Nephron progenitor cell (in vitro differentiated cells): ENCODE data around the gene COMMD1.
A peak's percentile ranks its signal among the peaks of the same experiment; 100 is the strongest.

Source experiments
- DNase-seq: peaks from one replicate; pipeline ENCODE4 v3.0.0; 2021
- H3K27ac Mint-ChIP-seq: 2 replicates; pipeline ENCODE4 v1.8.0; 2021; ENCODE audit warnings: mild to moderate bottlenecking, moderate library complexity, mixed read lengths
- H3K27me3 Mint-ChIP-seq: 2 replicates; pipeline ENCODE4 v1.8.0; 2021; ENCODE audit warnings: mild to moderate bottlenecking, low read depth, mixed read lengths; ENCODE audit not compliant: poor library complexity
- H3K36me3 Mint-ChIP-seq: 2 replicates; pipeline ENCODE4 v1.8.0; 2021; ENCODE audit warnings: low read depth, mixed read lengths
- H3K4me1 Mint-ChIP-seq: 2 replicates; pipeline ENCODE4 v1.8.0; 2021; ENCODE audit warnings: mixed read lengths
- H3K4me3 Mint-ChIP-seq: 2 replicates; pipeline ENCODE4 v1.8.0; 2021; ENCODE audit warnings: mild to moderate bottlenecking, moderate library complexity, mixed read lengths
- H3K9me3 Mint-ChIP-seq: 2 replicates; pipeline ENCODE4 v1.8.0; 2021; ENCODE audit warnings: mild to moderate bottlenecking, moderate library complexity, mixed read lengths
- TF ChIP-seq, protein P1 (sequence below): fragments of 200-600 bp; sonication (generic); IDR thresholded peaks from 2 replicates; pipeline ENCODE4 v1.5.0; 2021; ENCODE audit warnings: antibody characterized with exemption

The COMMD1 gene

DNA sequence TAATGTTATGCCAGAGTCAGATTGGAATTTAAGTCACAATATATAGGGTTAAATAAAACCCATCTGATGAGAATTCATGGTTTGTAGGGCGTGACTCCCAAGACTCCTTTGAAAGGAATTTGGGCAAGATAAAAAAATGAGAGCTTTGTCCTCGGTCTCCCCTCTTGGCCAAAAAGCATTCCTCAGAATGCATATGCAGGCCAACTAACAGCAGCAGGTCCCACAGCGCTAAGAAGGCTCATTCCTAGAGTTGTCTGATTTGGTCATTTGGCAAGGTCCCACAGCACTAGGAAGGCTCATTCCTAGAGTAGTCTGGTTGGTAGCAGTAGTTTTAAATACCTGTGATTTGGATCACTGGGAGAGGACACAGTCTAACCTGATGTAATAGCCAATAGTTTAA, 184.2 kb downstream of the COMMD1 start:
- no peaks in the 10 kb centered on the region for H3K36me3 Mint-ChIP-seq

DNA sequence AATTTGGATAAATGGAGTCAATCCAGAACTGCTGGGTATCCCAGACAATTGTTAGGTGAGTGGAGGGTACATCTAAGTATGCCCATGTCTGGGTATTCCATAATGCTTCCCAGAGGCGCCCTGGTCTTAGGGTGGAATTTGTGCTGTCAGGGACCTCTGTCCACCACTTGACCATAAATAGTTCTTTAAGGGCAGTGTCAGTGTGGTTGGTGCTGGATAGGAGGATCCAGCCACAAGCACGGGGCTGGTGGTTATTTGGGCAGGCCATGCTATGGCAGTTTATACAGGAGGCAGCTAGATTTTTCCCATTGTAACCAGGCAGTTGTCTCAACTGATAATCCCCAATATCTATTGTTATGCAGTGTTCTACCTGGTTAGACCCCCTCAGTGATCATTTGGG, 186.0 kb downstream of the COMMD1 start:
- Mint-ChIP-seq H3K4me1 (no peaks in the 10 kb centered on the region), H3K4me3 (no peak overlapping the region), H3K27me3 (no peaks in the 10 kb centered on the region), H3K36me3 (no peaks in the 10 kb centered on the region), H3K27ac (no peak overlapping the region), H3K9me3 (peaks cover 6% of the 10 kb centered on the region)
- DNase-seq: no peak
- TF ChIP-seq, protein P1, sequence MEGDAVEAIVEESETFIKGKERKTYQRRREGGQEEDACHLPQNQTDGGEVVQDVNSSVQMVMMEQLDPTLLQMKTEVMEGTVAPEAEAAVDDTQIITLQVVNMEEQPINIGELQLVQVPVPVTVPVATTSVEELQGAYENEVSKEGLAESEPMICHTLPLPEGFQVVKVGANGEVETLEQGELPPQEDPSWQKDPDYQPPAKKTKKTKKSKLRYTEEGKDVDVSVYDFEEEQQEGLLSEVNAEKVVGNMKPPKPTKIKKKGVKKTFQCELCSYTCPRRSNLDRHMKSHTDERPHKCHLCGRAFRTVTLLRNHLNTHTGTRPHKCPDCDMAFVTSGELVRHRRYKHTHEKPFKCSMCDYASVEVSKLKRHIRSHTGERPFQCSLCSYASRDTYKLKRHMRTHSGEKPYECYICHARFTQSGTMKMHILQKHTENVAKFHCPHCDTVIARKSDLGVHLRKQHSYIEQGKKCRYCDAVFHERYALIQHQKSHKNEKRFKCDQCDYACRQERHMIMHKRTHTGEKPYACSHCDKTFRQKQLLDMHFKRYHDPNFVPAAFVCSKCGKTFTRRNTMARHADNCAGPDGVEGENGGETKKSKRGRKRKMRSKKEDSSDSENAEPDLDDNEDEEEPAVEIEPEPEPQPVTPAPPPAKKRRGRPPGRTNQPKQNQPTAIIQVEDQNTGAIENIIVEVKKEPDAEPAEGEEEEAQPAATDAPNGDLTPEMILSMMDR: no peak

More for the DNA sequence above, 184.2 kb downstream of the COMMD1 start:
- H3K27ac Mint-ChIP-seq: no peak overlapping the region
- peaks cover 6% of the 10 kb centered on the region for H3K9me3 Mint-ChIP-seq
- no peak overlapping the region for H3K4me3 Mint-ChIP-seq
- TF ChIP-seq, protein P1: no peak
- H3K4me1 Mint-ChIP-seq: no peaks in the 10 kb centered on the region
- DNase-seq: no peak
- no peaks in the 10 kb centered on the region for H3K27me3 Mint-ChIP-seq

DNA sequence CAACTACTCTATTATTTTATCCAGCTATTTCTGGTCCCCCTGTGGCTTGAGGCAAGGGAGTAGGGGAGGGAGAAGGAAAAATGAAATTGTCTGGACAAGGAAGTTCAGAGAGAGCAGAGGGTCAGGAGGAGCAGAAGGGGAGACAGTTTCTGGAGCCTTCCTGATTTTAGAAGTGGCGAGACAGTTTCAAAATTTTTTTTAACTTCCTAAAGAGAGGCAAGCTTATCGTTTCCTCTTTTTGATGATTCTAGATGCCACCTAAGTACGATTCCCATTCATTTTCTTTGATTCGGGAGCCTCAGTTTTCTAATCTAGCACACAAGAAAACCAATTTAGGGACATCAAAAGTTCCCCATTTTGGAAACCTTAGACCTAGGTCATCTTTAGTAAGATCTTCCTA, 193.6 kb downstream of the COMMD1 start:
- Mint-ChIP-seq H3K36me3 (no peaks in the 10 kb centered on the region), H3K9me3 (no peaks in the 10 kb centered on the region), H3K4me3 (no peak overlapping the region), H3K27me3 (no peaks in the 10 kb centered on the region), H3K4me1 (peaks cover 22% of the 10 kb centered on the region), H3K27ac (peak overlapping the region; percentile 92)
- DNase-seq: no peak
- TF ChIP-seq, protein P1: no peak

DNA sequence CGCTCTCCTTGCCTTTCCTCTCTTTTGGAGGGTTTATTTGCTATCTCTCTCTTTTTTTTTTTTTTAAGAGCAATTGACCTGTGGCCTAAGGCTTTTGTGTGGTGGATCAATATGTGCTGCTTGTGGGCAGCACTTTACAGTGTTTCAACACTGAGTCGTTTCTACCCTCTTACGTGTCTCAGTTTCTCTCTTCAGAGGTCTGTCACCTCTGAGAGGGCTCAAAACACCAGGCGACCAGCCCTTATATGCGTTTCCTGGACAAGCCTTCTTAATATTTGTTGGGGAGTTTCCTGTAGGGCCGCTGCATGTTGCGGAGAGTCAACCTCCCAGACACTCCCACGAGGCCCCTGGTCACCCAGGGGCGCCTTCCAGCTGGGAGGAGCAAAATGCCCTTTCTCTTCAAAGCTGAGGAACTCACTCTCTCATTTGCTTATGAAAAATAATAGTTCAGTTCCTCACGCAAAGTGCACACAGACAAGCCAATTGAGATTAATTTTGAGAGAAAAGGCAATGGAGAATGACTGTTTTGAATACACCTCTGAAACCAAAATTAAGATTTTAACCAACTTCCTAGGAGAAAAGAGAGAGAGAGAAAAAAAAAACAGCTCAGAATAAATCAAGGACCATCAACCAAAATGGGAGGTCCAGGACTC, 194.2 kb downstream of the COMMD1 start:
- no peaks in the 10 kb centered on the region for H3K27me3 Mint-ChIP-seq
- H3K9me3 Mint-ChIP-seq: no peaks in the 10 kb centered on the region
- H3K27ac Mint-ChIP-seq: peak overlapping the region; percentile 9
- no peak for DNase-seq
- no peaks in the 10 kb centered on the region for H3K36me3 Mint-ChIP-seq
- no peak overlapping the region for H3K4me3 Mint-ChIP-seq
- TF ChIP-seq, protein P1: no peak
- peaks cover 22% of the 10 kb centered on the region for H3K4me1 Mint-ChIP-seq

- H3K9me3 Mint-ChIP-seq: no peaks in the 10 kb centered on the region
- no peaks in the 10 kb centered on the region for H3K27me3 Mint-ChIP-seq
- TF ChIP-seq, protein P1: no peak
- no peak overlapping the region for H3K4me3 Mint-ChIP-seq
- no peaks in the 10 kb centered on the region for H3K36me3 Mint-ChIP-seq
- DNase-seq: no peak
- H3K4me1 Mint-ChIP-seq: peaks cover 29% of the 10 kb centered on the region
- H3K27ac Mint-ChIP-seq: no peak overlapping the region
Measured at GRCh38 chr2:62101886-62102285, 196.4 kb downstream of the COMMD1 start.

DNA sequence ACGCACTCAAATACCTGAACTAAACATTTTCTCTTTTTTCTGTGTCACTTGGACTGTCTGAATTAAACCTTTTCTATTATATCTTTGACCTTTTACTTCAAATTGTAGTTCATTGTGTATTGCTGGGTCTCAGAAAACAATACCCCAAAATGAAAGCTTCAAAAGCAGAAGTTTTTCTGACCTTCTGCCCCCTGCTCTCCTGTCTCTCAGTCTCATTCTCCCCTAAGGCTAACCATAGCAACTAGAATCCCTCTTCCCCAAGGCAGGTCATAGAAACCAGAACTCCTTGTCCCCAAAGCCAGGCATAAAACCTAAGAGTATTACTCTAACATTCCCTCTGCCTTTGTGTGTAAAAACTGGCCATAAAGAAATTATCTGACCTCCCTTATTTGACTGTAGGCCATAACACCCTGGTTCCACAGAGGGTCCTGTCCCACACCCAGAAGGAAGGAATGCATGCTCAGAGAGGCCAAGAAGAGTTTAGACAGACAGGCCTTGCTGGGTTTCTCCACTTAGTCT, 197.0 kb downstream of the COMMD1 start:
- Mint-ChIP-seq H3K4me1 (peaks cover 32% of the 10 kb centered on the region), H3K4me3 (no peak overlapping the region), H3K36me3 (no peaks in the 10 kb centered on the region), H3K27ac (peak overlapping the region; percentile 83), H3K27me3 (no peaks in the 10 kb centered on the region), H3K9me3 (no peaks in the 10 kb centered on the region)
- TF ChIP-seq, protein P1: no peak
- DNase-seq: no peak
